Chondrocyte (in vitro differentiated cells): ENCODE measurements around the gene MED20. TPM values are rescaled to one million over a fixed set of nuclear protein-coding genes. Genes with fewer than 3 reads are reported as not detected.
A peak's percentile ranks its signal among the peaks of the same experiment; 100 is the strongest.

Experiments
- DNase-seq: peaks from one replicate; pipeline ENCODE4 v3.0.0; 2021; ENCODE audit warnings: mixed read lengths, low spot score
- H3K27ac Mint-ChIP-seq: one replicate; pipeline ENCODE4 v1.8.0; 2021; ENCODE audit warnings: mild to moderate bottlenecking, moderate library complexity, mixed read lengths; ENCODE audit not compliant: unreplicated experiment
- H3K27me3 Mint-ChIP-seq: 2 replicates; pipeline ENCODE4 v1.8.0; 2021; ENCODE audit warnings: low read depth, mixed read lengths
- H3K36me3 Mint-ChIP-seq: 2 replicates; pipeline ENCODE4 v1.8.0; 2021; ENCODE audit warnings: low read depth, mixed read lengths
- H3K4me1 Mint-ChIP-seq: 2 replicates; pipeline ENCODE4 v1.8.0; 2021; ENCODE audit warnings: low read depth, mild to moderate bottlenecking, mixed read lengths
- H3K4me3 Mint-ChIP-seq: one replicate; pipeline ENCODE4 v1.8.0; 2021; ENCODE audit warnings: mild to moderate bottlenecking, moderate library complexity, mixed read lengths; ENCODE audit not compliant: unreplicated experiment
- H3K9me3 Mint-ChIP-seq: 2 replicates; pipeline ENCODE4 v1.8.0; 2021; ENCODE audit warnings: low read depth, mixed read lengths
- CTCF ChIP-seq: fragments of 200-600 bp; sonication (generic); IDR thresholded peaks from 2 replicates; pipeline ENCODE4 v1.5.0; 2021; ENCODE audit warnings: antibody characterized with exemption, mild to moderate bottlenecking, moderate library complexity
- total RNA-seq: library from RNA; stranded (reverse); gene quantifications from 3 replicates; pipeline ENCODE4 v1.2.1, GENCODE V29; 2021

MED20 gene
- total RNA-seq, 1 donor from 2014 or later = 23.4 TPM

GRCh38 chr6:41894366-41895299, 26.3 kb downstream of the MED20 start:
- no peaks in the 10 kb centered on the region for H3K27me3 Mint-ChIP-seq
- peak overlapping the region; percentile 92 for H3K27ac Mint-ChIP-seq
- no peak for DNase-seq
- H3K4me1 Mint-ChIP-seq = peaks cover 8% of the 10 kb centered on the region
- H3K36me3 Mint-ChIP-seq = no peaks in the 10 kb centered on the region
- no peaks in the 10 kb centered on the region for H3K9me3 Mint-ChIP-seq
- H3K4me3 Mint-ChIP-seq = no peak overlapping the region
- no peak for TF ChIP-seq CTCF

DNA sequence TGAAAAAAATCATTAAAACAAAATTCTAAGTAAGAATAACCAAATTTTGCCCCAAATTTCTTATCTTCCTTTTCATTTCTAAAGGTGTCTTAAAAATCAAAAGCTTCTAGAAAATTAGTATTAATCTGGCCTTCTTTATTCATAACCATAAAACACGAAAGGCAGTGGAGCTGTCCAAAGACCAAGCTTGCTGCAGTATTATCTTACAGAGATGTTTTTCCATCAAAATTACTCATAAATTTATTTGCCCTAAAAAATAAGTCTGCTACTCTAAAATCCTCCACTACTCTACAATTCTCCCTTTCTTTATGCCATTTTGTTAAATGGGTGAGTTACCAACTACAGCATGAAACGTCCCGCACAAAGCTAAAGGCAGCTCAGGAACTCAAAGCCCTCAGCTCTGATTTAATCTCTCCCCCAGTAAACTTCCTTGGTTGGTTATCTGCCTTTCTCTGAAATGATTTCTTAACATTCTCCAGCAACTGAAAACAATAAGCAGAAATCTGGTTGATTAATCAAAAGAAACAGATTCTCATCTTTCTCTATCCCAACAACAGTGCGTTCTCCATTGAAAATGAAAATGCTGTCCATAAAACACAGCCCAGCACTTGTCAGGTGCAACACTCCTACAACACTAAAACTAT, 27.9 kb downstream of the MED20 start:
- H3K27ac Mint-ChIP-seq = no peak overlapping the region
- no peaks in the 10 kb centered on the region for H3K27me3 Mint-ChIP-seq
- H3K9me3 Mint-ChIP-seq = no peaks in the 10 kb centered on the region
- H3K4me1 Mint-ChIP-seq = peaks cover 8% of the 10 kb centered on the region
- no peak for DNase-seq
- no peak overlapping the region for H3K4me3 Mint-ChIP-seq
- no peak for TF ChIP-seq CTCF
- no peaks in the 10 kb centered on the region for H3K36me3 Mint-ChIP-seq

DNA sequence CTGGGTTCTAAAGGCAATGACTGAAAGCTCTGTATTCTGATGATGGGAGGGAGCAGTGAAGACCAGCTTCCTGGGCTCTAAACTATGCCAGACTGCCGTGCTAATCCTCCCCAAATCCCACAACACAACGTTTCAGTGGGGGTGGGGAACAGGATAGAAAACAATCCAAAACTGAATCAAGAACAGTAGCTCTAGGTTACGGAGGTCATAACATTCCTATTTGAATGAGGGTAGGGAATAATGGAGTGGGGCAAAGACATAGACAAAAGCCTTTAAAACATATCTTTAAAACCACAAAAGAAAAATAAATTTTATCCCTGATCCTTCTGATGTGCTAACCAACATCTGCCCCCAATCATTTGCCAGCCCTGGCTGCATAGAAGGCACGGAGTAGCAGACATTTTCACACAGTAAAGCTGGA, 33.6 kb downstream of the MED20 start:
- no peaks in the 10 kb centered on the region for H3K27me3 Mint-ChIP-seq
- H3K4me3 Mint-ChIP-seq = no peak overlapping the region
- H3K36me3 Mint-ChIP-seq = no peaks in the 10 kb centered on the region
- H3K27ac Mint-ChIP-seq = no peak overlapping the region
- TF ChIP-seq CTCF = no peak
- no peaks in the 10 kb centered on the region for H3K4me1 Mint-ChIP-seq
- DNase-seq = no peak
- H3K9me3 Mint-ChIP-seq = no peaks in the 10 kb centered on the region

- no peak for TF ChIP-seq CTCF
- no peaks in the 10 kb centered on the region for H3K27me3 Mint-ChIP-seq
- DNase-seq = no peak
- H3K9me3 Mint-ChIP-seq = no peaks in the 10 kb centered on the region
- H3K27ac Mint-ChIP-seq = no peak overlapping the region
- H3K36me3 Mint-ChIP-seq = no peaks in the 10 kb centered on the region
- H3K4me3 Mint-ChIP-seq = no peak overlapping the region
- no peaks in the 10 kb centered on the region for H3K4me1 Mint-ChIP-seq
These were observed 35.0 kb downstream of the MED20 start for GRCh38 chr6:41885930-41886329.

- no peak for TF ChIP-seq CTCF
- no peak overlapping the region for H3K4me3 Mint-ChIP-seq
- H3K27ac Mint-ChIP-seq = no peak overlapping the region
- H3K9me3 Mint-ChIP-seq = no peaks in the 10 kb centered on the region
- no peaks in the 10 kb centered on the region for H3K36me3 Mint-ChIP-seq
- no peak for DNase-seq
- H3K27me3 Mint-ChIP-seq = no peaks in the 10 kb centered on the region
- no peaks in the 10 kb centered on the region for H3K4me1 Mint-ChIP-seq
These were observed 36.0 kb downstream of the MED20 start for GRCh38 chr6:41884957-41885356.
